SK-N-SH (cell line): ENCODE data around the gene PDK2.

Experiments
- EP300 ChIP-seq, 2 experiments: IDR thresholded peaks; 2 replicates each; pipeline versions ENCODE4 v1.4.0 to v1.6.1; 2012; ENCODE audit warnings: borderline replicate concordance in 1 of 2, low read depth in 1 of 2, low read length in 1 of 2
- TF ChIP-seq, protein P1 (sequence below): fragments of 150-350 bp; IDR thresholded peaks from 2 replicates; pipeline ENCODE4 v1.6.1; 2017; ENCODE audit warnings: antibody characterized with exemption, low read length, low read depth, borderline replicate concordance

DNA sequence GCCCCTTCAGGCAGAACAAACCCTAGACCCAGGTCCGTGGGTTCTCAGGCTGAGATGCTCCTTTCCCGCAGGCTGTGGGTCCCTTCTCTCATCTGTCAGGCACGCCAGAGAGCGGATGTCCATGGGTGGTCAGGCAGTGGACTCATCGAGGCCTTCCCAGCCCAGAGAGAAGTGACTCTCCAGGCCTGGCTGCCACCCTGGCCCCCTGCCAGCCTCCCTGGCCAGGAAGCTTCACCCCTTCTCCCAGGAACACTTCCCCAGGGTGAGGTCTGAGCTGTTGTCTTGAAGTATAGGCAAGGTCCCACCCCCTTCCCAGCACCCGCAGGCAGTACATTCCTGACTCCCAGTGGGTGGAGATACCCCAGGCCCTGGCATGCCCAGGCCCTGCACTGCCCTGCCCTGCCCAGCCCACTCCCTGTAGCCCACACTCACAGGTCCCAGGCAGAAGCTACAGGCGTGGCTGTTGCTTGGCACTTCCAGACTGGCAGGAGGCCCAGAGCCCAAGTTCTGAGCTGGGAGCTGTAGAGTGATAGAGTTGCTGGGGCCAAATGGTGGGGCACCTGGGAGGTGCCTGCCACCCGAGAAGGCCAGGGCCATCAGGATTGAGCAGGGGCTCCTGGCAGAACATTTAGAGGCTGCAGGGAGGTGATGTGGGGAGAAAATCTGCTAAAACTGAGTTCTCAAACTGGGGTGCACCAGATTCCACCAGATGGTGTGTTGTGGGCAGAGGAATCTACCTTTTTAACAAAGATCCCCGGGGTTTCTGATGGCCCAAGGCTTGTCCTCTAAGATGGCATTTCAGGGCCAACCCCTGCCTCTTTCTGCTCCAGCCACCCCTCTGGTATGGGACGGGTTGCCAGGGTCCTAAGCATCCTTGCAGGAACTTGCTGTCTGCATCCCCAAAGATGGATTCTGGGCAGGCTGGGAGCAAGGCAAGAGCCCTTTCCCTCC is 32.6 kb upstream of the PDK2 start:
- peak in 1 of 2 experiments; percentile 81; a peak in 2 of 4 replicates for TF ChIP-seq EP300 (IDR thresholded peaks at IDR 0.05; ENCODE audit: borderline replicate concordance in 1 of 2, low read depth in 1 of 2, low read length in 1 of 2)
- TF ChIP-seq, protein P1, sequence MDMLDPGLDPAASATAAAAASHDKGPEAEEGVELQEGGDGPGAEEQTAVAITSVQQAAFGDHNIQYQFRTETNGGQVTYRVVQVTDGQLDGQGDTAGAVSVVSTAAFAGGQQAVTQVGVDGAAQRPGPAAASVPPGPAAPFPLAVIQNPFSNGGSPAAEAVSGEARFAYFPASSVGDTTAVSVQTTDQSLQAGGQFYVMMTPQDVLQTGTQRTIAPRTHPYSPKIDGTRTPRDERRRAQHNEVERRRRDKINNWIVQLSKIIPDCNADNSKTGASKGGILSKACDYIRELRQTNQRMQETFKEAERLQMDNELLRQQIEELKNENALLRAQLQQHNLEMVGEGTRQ, result no peak
